WTC11 (cell line): ENCODE data around the gene CNKSR3.

ENCODE experiments used
- ESRRA ChIP-seq: sonication (generic); formaldehyde crosslinking; IDR thresholded peaks from 2 replicates; pipeline ENCODE4 v1.8.1; 2022; ENCODE audit warnings: mild to moderate bottlenecking, missing genetic modification reagents, borderline replicate concordance
- FOXK1 ChIP-seq: sonication (generic); formaldehyde crosslinking; IDR thresholded peaks from 2 replicates; pipeline ENCODE4 v1.8.0; 2022; ENCODE audit warnings: mild to moderate bottlenecking, moderate library complexity, missing genetic modification reagents
- FOXP1 ChIP-seq: sonication (generic); formaldehyde crosslinking; IDR thresholded peaks from 2 replicates; pipeline ENCODE4 v1.8.0; 2022; ENCODE audit warnings: missing genetic modification reagents, mild to moderate bottlenecking, moderate library complexity, borderline replicate concordance
- FOXP4 ChIP-seq: sonication (generic); formaldehyde crosslinking; IDR thresholded peaks from 2 replicates; pipeline ENCODE4 v1.8.0; 2022; ENCODE audit warnings: mild to moderate bottlenecking, missing genetic modification reagents
- IRF1 ChIP-seq: sonication (generic); formaldehyde crosslinking; IDR thresholded peaks from 2 replicates; pipeline ENCODE4 v1.8.0; 2023; ENCODE audit warnings: missing genetic modification reagents
- IRF2 ChIP-seq: sonication (generic); formaldehyde crosslinking; IDR thresholded peaks from 2 replicates; pipeline ENCODE4 v1.8.0; 2022; ENCODE audit warnings: low read depth, missing genetic modification reagents, borderline replicate concordance
- JUN ChIP-seq: sonication (generic); formaldehyde crosslinking; IDR thresholded peaks from 2 replicates; pipeline ENCODE4 v1.8.0; 2023; ENCODE audit warnings: mild to moderate bottlenecking, missing genetic modification reagents
- MAX ChIP-seq: sonication (generic); formaldehyde crosslinking; IDR thresholded peaks from 2 replicates; pipeline ENCODE4 v1.8.0; 2022; ENCODE audit warnings: mild to moderate bottlenecking, missing genetic modification reagents
- MYBL2 ChIP-seq: sonication (generic); formaldehyde crosslinking; IDR thresholded peaks from 2 replicates; pipeline ENCODE4 v1.8.1; 2023; ENCODE audit warnings: mild to moderate bottlenecking, moderate library complexity, missing genetic modification reagents
- NR3C1 ChIP-seq: sonication (generic); formaldehyde crosslinking; conservative IDR thresholded peaks from 2 replicates; pipeline ENCODE4 v1.8.1; 2023; ENCODE audit warnings: low read depth, mild to moderate bottlenecking, missing genetic modification reagents
- ZNF281 ChIP-seq: sonication (generic); formaldehyde crosslinking; IDR thresholded peaks from 2 replicates; pipeline ENCODE4 v1.8.0; 2023; ENCODE audit warnings: mild to moderate bottlenecking, missing genetic modification reagents
- TF ChIP-seq, protein P1 (sequence below): sonication (generic); formaldehyde crosslinking; IDR thresholded peaks from 2 replicates; pipeline ENCODE4 v1.8.1; 2022; ENCODE audit warnings: missing genetic modification reagents, borderline replicate concordance
- TF ChIP-seq, protein P2 (sequence below): fragments of 200-600 bp; IDR thresholded peaks from 2 replicates; pipeline ENCODE4 v1.8.0; 2022; ENCODE audit warnings: antibody characterized with exemption
- TF ChIP-seq, protein P3 (sequence below): sonication (generic); formaldehyde crosslinking; IDR thresholded peaks from 2 replicates; pipeline ENCODE4 v1.8.1; 2023; ENCODE audit warnings: mild to moderate bottlenecking, missing genetic modification reagents, borderline replicate concordance

GRCh38 chr6:154350293-154350692 is 160.2 kb downstream of the CNKSR3 start:
- TF ChIP-seq, protein P1, sequence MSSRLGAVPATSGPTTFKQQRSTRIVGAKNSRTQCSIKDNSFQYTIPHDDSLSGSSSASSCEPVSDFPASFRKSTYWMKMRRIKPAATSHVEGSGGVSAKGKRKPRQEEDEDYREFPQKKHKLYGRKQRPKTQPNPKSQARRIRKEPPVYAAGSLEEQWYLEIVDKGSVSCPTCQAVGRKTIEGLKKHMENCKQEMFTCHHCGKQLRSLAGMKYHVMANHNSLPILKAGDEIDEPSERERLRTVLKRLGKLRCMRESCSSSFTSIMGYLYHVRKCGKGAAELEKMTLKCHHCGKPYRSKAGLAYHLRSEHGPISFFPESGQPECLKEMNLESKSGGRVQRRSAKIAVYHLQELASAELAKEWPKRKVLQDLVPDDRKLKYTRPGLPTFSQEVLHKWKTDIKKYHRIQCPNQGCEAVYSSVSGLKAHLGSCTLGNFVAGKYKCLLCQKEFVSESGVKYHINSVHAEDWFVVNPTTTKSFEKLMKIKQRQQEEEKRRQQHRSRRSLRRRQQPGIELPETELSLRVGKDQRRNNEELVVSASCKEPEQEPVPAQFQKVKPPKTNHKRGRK: no peak
- TF ChIP-seq, protein P2, sequence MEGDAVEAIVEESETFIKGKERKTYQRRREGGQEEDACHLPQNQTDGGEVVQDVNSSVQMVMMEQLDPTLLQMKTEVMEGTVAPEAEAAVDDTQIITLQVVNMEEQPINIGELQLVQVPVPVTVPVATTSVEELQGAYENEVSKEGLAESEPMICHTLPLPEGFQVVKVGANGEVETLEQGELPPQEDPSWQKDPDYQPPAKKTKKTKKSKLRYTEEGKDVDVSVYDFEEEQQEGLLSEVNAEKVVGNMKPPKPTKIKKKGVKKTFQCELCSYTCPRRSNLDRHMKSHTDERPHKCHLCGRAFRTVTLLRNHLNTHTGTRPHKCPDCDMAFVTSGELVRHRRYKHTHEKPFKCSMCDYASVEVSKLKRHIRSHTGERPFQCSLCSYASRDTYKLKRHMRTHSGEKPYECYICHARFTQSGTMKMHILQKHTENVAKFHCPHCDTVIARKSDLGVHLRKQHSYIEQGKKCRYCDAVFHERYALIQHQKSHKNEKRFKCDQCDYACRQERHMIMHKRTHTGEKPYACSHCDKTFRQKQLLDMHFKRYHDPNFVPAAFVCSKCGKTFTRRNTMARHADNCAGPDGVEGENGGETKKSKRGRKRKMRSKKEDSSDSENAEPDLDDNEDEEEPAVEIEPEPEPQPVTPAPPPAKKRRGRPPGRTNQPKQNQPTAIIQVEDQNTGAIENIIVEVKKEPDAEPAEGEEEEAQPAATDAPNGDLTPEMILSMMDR: no peak
- TF ChIP-seq JUN (CRISPR knock-in tag): no peak
- TF ChIP-seq MAX (CRISPR knock-in tag): no peak
- no peak for TF ChIP-seq NR3C1 (CRISPR knock-in tag)
- TF ChIP-seq FOXP1: no peak
- no peak for TF ChIP-seq ESRRA (CRISPR knock-in tag)
- TF ChIP-seq IRF1 (CRISPR knock-in tag): no peak
- TF ChIP-seq FOXP4 (CRISPR knock-in tag): no peak
- TF ChIP-seq MYBL2 (CRISPR knock-in tag): no peak
- no peak for TF ChIP-seq ZNF281
- TF ChIP-seq, protein P3, sequence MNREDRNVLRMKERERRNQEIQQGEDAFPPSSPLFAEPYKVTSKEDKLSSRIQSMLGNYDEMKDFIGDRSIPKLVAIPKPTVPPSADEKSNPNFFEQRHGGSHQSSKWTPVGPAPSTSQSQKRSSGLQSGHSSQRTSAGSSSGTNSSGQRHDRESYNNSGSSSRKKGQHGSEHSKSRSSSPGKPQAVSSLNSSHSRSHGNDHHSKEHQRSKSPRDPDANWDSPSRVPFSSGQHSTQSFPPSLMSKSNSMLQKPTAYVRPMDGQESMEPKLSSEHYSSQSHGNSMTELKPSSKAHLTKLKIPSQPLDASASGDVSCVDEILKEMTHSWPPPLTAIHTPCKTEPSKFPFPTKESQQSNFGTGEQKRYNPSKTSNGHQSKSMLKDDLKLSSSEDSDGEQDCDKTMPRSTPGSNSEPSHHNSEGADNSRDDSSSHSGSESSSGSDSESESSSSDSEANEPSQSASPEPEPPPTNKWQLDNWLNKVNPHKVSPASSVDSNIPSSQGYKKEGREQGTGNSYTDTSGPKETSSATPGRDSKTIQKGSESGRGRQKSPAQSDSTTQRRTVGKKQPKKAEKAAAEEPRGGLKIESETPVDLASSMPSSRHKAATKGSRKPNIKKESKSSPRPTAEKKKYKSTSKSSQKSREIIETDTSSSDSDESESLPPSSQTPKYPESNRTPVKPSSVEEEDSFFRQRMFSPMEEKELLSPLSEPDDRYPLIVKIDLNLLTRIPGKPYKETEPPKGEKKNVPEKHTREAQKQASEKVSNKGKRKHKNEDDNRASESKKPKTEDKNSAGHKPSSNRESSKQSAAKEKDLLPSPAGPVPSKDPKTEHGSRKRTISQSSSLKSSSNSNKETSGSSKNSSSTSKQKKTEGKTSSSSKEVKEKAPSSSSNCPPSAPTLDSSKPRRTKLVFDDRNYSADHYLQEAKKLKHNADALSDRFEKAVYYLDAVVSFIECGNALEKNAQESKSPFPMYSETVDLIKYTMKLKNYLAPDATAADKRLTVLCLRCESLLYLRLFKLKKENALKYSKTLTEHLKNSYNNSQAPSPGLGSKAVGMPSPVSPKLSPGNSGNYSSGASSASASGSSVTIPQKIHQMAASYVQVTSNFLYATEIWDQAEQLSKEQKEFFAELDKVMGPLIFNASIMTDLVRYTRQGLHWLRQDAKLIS: no peak
- no peak for TF ChIP-seq FOXK1 (CRISPR knock-in tag)
- no peak for TF ChIP-seq IRF2 (CRISPR knock-in tag)
